Tibial artery (tissue), 4 donors: ENCODE results near the gene TBR1.

ENCODE experiments used
- DNase-seq, 2 donors: peaks; one replicate each; pipeline ENCODE4 v3.0.0-alpha.2; 2019
- H3K27ac ChIP-seq, 2 donors: fragments of 200-600 bp; sonication (generic) in 1 of 2; 1 replicate in 1 of 2; 2 replicates in 1 of 2; pipeline ENCODE4 v1.5.1; 2018 to 2019; ENCODE audit warnings: mild to moderate bottlenecking in 1 of 2
- H3K27me3 ChIP-seq, 2 donors: fragments of 200-600 bp; sonication (generic) in 1 of 2; one replicate each; pipeline versions ENCODE4 v1.5.1 to v1.6.0; 2016 to 2019
- H3K36me3 ChIP-seq, 3 donors: fragments of 200-600 bp; sonication (generic) in 2 of 3; one replicate each; pipeline ENCODE4 v1.5.1; 2016 to 2019; ENCODE audit warnings: mild to moderate bottlenecking in 2 of 3
- H3K4me1 ChIP-seq, 4 donors: fragments of 200-600 bp; sonication (generic) in 2 of 4; 1 replicate in 3 of 4; 2 replicates in 1 of 4; pipeline ENCODE4 v1.5.1; 2016 to 2019
- H3K4me3 ChIP-seq, 2 donors: fragments of 200-600 bp; sonication (generic) in 1 of 2; 1 replicate in 1 of 2; 2 replicates in 1 of 2; pipeline ENCODE4 v1.5.1; 2018 to 2019; ENCODE audit warnings: mild to moderate bottlenecking in 2 of 2
- H3K9me3 ChIP-seq, 3 donors: fragments of 200-600 bp; sonication (generic) in 1 of 3; one replicate each; pipeline ENCODE4 v1.5.1; 2016 to 2019
- CTCF ChIP-seq, 2 experiments: fragments of 200-600 bp in 1 of 2; fragments of 450-650 bp in 1 of 2; IDR thresholded peaks; one replicate each; pipeline ENCODE4 v1.5.1; 2017 to 2019; ENCODE audit warnings: antibody characterized with exemption in 2 of 2, mild to moderate bottlenecking in 1 of 2, moderate library complexity in 1 of 2
- intact Hi-C: fragments of 100-400 bp; cut with DNase I; formaldehyde crosslinking; loops from one replicate; pipeline ENCODE4 v1.15.0; 2023; ENCODE audit warnings: low total_unique reads

The TBR1 gene

GRCh38 chr2:161426922-161427663 lies 11.0 kb downstream of the TBR1 start:
- DNase-seq, result no peak
- H3K27me3 ChIP-seq, result peaks cover 21 to 82% of the 10 kb centered on the region in 2 donors
- intact Hi-C loops, result no loop called here
- no peak for TF ChIP-seq CTCF (IDR thresholded peaks at IDR 0.05)
- no peak overlapping the region for H3K27ac ChIP-seq
- H3K9me3 ChIP-seq, result peaks cover 0 to 4% (median 0%) of the 10 kb centered on the region in 3 donors
- peaks cover 0 to 26% (median 16%) of the 10 kb centered on the region in 4 donors for H3K4me1 ChIP-seq
- peak overlapping the region in 1 of 2 donors; percentile 25 for H3K4me3 ChIP-seq
- H3K36me3 ChIP-seq, result no peaks in the 10 kb centered on the region

DNA sequence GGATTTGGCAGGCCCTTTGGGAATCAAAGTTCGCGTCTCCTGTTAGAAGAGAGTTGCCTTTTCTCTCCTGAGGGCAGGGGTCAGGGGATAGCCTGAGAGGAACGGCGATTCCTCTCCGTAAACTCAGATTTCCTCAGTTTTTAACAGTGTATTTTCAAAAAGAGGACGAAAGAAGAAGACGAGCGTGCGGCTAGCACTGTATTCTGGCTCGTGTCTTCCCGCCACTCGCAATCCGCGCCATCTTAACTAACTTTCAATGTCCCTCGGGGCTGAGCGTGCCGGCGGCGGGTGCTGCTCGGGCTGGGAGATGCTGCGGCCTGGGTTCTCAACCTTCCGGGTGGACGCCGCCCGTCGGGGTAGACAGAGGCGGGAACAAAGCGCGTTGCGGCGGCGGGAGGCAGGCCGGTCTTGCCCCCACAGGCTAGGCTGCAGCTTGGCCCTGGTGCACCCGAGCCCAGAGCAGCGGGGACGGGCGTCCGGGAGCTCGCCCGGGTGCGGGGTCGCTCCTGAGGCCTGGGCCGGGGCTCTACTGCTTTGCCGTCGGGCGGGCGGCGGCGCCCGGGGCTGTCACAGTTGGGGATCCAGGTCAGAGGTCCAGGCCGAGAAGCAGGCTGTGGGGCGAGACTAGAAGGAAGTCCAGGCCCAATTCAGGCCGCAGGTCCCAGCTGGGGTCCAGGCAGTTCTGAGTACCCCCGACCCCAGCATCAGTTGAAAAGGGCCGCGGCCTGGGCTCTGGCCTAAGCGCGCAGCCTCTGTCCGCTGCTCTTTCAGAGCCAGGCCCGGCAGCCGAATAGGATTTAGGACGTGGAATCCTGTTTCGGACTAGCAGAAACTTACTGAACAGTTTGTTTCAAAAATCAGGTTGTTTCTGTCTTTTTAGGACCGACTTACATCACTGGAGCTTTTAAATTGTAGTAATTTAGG lies 11.8 kb downstream of the TBR1 start:
- peak overlapping the region in 1 of 2 donors; percentile 25 for H3K4me3 ChIP-seq
- intact Hi-C loops, result no loop called here
- TF ChIP-seq CTCF (IDR thresholded peaks at IDR 0.05), result no peak
- no peaks in the 10 kb centered on the region for H3K36me3 ChIP-seq
- H3K27ac ChIP-seq, result no peak overlapping the region
- peaks cover 0 to 26% (median 16%) of the 10 kb centered on the region in 4 donors for H3K4me1 ChIP-seq
- DNase-seq, result no peak
- peaks cover 21 to 73% of the 10 kb centered on the region in 2 donors for H3K27me3 ChIP-seq
- H3K9me3 ChIP-seq, result peaks cover 0 to 4% (median 0%) of the 10 kb centered on the region in 3 donors

GRCh38 chr2:161430386-161430785 lies 14.3 kb downstream of the TBR1 start:
- peaks cover 0 to 9% (median 0%) of the 10 kb centered on the region in 3 donors for H3K9me3 ChIP-seq
- peaks cover 11 to 61% of the 10 kb centered on the region in 2 donors for H3K27me3 ChIP-seq
- TF ChIP-seq CTCF (IDR thresholded peaks at IDR 0.05), result no peak
- H3K4me3 ChIP-seq, result no peak overlapping the region
- H3K36me3 ChIP-seq, result no peaks in the 10 kb centered on the region
- intact Hi-C loops, result no loop called here
- H3K27ac ChIP-seq, result no peak overlapping the region
- no peak for DNase-seq
- H3K4me1 ChIP-seq, result peaks cover 0 to 13% (median 7%) of the 10 kb centered on the region in 4 donors

DNA sequence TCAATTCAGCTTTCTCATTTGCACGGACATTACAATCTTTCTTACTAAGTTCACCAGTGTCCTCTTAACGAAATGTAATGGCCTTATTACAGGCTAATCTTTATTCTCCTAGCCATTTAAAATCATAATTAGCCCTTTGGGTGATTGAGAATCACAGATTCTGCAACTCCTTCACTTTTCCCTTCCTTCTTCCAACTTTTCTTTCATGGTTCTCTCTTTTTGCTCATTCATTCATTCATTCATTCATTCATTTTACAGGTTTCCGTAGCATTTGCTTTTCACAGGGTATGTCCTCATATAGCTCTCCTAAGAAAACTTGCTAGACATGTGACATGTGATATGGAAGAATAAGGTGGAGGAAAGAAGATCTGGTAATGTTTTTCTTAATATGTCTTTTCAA lies 16.0 kb downstream of the TBR1 start:
- H3K4me3 ChIP-seq, result no peak overlapping the region
- DNase-seq, result no peak
- no peaks in the 10 kb centered on the region for H3K36me3 ChIP-seq
- H3K27ac ChIP-seq, result no peak overlapping the region
- H3K9me3 ChIP-seq, result peaks cover 0 to 16% (median 6%) of the 10 kb centered on the region in 3 donors
- no peak for TF ChIP-seq CTCF (IDR thresholded peaks at IDR 0.05)
- peaks cover 0 to 8% (median 2%) of the 10 kb centered on the region in 4 donors for H3K4me1 ChIP-seq
- intact Hi-C loops, result no loop called here
- peaks cover 8 to 55% of the 10 kb centered on the region in 2 donors for H3K27me3 ChIP-seq

DNA sequence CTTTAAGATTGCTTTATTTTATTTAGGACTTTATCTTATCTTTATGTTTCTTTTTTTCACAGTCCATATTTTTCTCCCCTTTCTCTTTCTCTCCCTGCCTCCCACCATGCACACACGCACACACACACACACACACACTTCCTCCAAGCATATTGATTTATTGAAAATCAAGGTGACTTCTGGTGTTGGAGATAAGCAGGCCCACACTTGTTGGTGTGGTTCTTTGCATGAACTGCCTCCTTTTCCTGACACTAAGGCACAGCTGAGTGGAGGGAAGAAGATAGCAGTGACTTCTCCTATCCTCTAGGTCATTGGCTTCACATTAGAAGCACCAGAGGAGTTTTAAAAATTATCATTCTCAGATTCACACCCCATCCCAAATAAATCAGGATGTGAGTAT lies 18.0 kb downstream of the TBR1 start:
- Histone ChIP-seq H3K4me1 (no peaks in the 10 kb centered on the region), H3K4me3 (no peak overlapping the region), H3K9me3 (peaks cover 0 to 12% (median 6%) of the 10 kb centered on the region in 3 donors), H3K27ac (no peak overlapping the region), H3K36me3 (no peaks in the 10 kb centered on the region), H3K27me3 (peaks cover 0 to 34% of the 10 kb centered on the region in 2 donors)
- no peak for DNase-seq
- TF ChIP-seq CTCF (IDR thresholded peaks at IDR 0.05), result no peak
- intact Hi-C loops, result no loop called here
